GM12892 (cell line): ENCODE results near the gene CD101.

Experiments used
- POLR2A ChIP-seq: IDR thresholded peaks from 2 replicates; pipeline ENCODE4 v1.6.1; 2011; ENCODE audit warnings: low read depth, low read length, control low read depth
- TAF1 ChIP-seq: IDR thresholded peaks from 2 replicates; pipeline ENCODE4 v1.6.1; 2011; ENCODE audit warnings: low read depth, mild to moderate bottlenecking, control low read depth, low read length, borderline replicate concordance

DNA sequence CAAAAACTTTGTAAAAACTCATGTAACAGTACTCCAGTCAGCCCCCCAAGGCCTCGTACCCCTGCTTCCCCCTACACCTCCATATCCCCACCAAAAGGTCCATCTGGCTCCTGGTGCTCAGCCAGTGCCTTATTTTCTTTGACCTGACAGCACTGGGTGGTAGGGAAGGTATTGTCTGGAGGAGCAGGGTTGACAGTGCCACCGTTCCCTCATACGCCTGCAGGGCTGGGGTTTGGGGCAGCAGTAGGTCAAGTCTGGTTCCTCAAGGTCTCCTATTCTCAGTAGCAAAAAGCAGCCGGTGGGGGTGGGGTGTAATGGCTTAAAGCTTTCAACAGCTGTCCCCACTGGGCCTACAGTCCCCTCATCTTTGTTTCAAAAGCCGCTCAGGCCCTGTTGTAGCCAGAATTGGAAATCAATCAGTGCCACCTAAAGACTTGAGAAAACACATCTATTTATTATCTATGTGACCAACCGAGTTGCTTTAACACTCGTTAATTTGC is 33.3 kb downstream of the CD101 start:
- TF ChIP-seq TAF1, result no peak
- TF ChIP-seq POLR2A, result no peak
